H9 (cell line): ENCODE results near the gene SYNRG. TPM values are rescaled to one million over a fixed set of nuclear protein-coding genes. Genes with fewer than 3 reads are reported as not detected.

Experiments
- DNase-seq: peaks from one replicate; pipeline ENCODE4 v3.0.0-alpha.2; 2017
- H2AFZ ChIP-seq: one replicate; pipeline ENCODE4 v1.6.1; 2013; ENCODE audit warnings: mild to moderate bottlenecking, low read length, control low read depth, moderate library complexity
- H2AK5ac ChIP-seq: 2 replicates; pipeline ENCODE4 v1.6.1; 2013; ENCODE audit warnings: low read length, control low read depth, mixed read lengths; ENCODE audit not compliant: insufficient read length
- H2BK120ac ChIP-seq: one replicate; pipeline ENCODE4 v1.6.1; 2013; ENCODE audit warnings: low read depth, mild to moderate bottlenecking, low read length, control low read depth, inconsistent platforms; ENCODE audit not compliant: poor library complexity, severe bottlenecking
- H2BK12ac ChIP-seq: 2 replicates; pipeline ENCODE4 v1.6.1; 2013; ENCODE audit warnings: low read length, control low read depth, mixed read lengths, low read depth; ENCODE audit not compliant: insufficient read length
- H2BK15ac ChIP-seq: 2 replicates; pipeline ENCODE4 v1.6.1; 2013; ENCODE audit warnings: low read depth, low read length, control low read depth
- H2BK20ac ChIP-seq: one replicate; pipeline ENCODE4 v1.6.1; 2013; ENCODE audit warnings: low read depth, mild to moderate bottlenecking, low read length, control low read depth, inconsistent platforms; ENCODE audit not compliant: poor library complexity, severe bottlenecking
- H2BK5ac ChIP-seq: 2 replicates; pipeline ENCODE4 v1.6.1; 2013; ENCODE audit warnings: low read length, control low read depth, mixed read lengths; ENCODE audit not compliant: insufficient read length
- H3K14ac ChIP-seq: 2 replicates; pipeline ENCODE4 v1.6.1; 2013; ENCODE audit warnings: low read length, control low read depth; ENCODE audit not compliant: insufficient read depth
- H3K18ac ChIP-seq: 2 replicates; pipeline ENCODE4 v1.6.1; 2013; ENCODE audit warnings: low read depth, mild to moderate bottlenecking, mixed read lengths, low read length, control low read depth; ENCODE audit not compliant: insufficient read length
- H3K23ac ChIP-seq: 2 replicates; pipeline ENCODE4 v1.6.1; 2013; ENCODE audit warnings: low read length, control low read depth, mixed read lengths, low read depth; ENCODE audit not compliant: insufficient read length
- H3K23me2 ChIP-seq: 2 replicates; pipeline ENCODE4 v1.6.1; 2013; ENCODE audit warnings: low read depth, mild to moderate bottlenecking, mixed read lengths, low read length, control low read depth; ENCODE audit not compliant: insufficient read length, poor library complexity, severe bottlenecking
- H3K27ac ChIP-seq: 2 replicates; pipeline ENCODE4 v1.5.1; 2013; ENCODE audit warnings: low read length, control low read depth, mixed read lengths, low read depth; ENCODE audit not compliant: insufficient read length
- H3K27me3 ChIP-seq: 2 replicates; pipeline ENCODE4 v1.6.1; 2013; ENCODE audit warnings: low read length, control low read depth, inconsistent platforms; ENCODE audit not compliant: insufficient read depth
- H3K4ac ChIP-seq: 2 replicates; pipeline ENCODE4 v1.6.1; 2013; ENCODE audit warnings: low read depth, mild to moderate bottlenecking, control low read depth, inconsistent platforms, low read length, moderate library complexity
- H3K4me1 ChIP-seq: 2 replicates; pipeline ENCODE4 v1.6.1; 2013; ENCODE audit warnings: low read length, control low read depth, inconsistent platforms; ENCODE audit not compliant: insufficient read depth
- H3K4me2 ChIP-seq: 2 replicates; pipeline ENCODE4 v1.6.1; 2013; ENCODE audit warnings: low read length, control low read depth, mixed read lengths; ENCODE audit not compliant: insufficient read length, insufficient read depth
- H3K56ac ChIP-seq: 2 replicates; pipeline ENCODE4 v1.6.1; 2013; ENCODE audit warnings: low read depth, mild to moderate bottlenecking, mixed read lengths, low read length, control low read depth; ENCODE audit not compliant: insufficient read length
- H3K79me1 ChIP-seq: 2 replicates; pipeline ENCODE4 v1.6.1; 2013; ENCODE audit warnings: low read depth, mild to moderate bottlenecking, moderate library complexity, low read length, control low read depth, inconsistent platforms; ENCODE audit not compliant: insufficient read depth, poor library complexity, severe bottlenecking
- H3K79me2 ChIP-seq: 2 replicates; pipeline ENCODE4 v1.6.1; 2013; ENCODE audit warnings: low read length, control low read depth, inconsistent platforms; ENCODE audit not compliant: insufficient read depth
- H3K9ac ChIP-seq: 2 replicates; pipeline ENCODE4 v1.6.1; 2013; ENCODE audit warnings: low read length, control low read depth, mixed read lengths; ENCODE audit not compliant: insufficient read length; ENCODE audit errors: extremely low read depth
- H3K9me3 ChIP-seq: one replicate; pipeline ENCODE4 v1.6.1; 2013; ENCODE audit warnings: low read depth, low read length, inconsistent platforms; ENCODE audit not compliant: control insufficient read depth
- H3T11ph ChIP-seq: one replicate; pipeline ENCODE4 v1.6.1; 2013; ENCODE audit warnings: mild to moderate bottlenecking, low read length, control low read depth, inconsistent platforms
- H4K20me1 ChIP-seq: one replicate; pipeline ENCODE4 v1.6.1; 2013; ENCODE audit not compliant: control insufficient read depth, insufficient read length, insufficient read depth
- H4K5ac ChIP-seq: 2 replicates; pipeline ENCODE4 v1.6.1; 2013; ENCODE audit warnings: low read depth, mild to moderate bottlenecking, mixed read lengths, low read length, control low read depth; ENCODE audit not compliant: insufficient read length
- H4K8ac ChIP-seq: replicated peaks from 2 replicates; pipeline ENCODE4 v1.6.1; 2013; ENCODE audit warnings: low read length, control low read depth, mixed read lengths, low read depth; ENCODE audit not compliant: insufficient read length
- H4K91ac ChIP-seq: 2 replicates; pipeline ENCODE4 v1.6.1; 2013; ENCODE audit warnings: low read depth, mild to moderate bottlenecking, moderate library complexity, mixed read lengths, low read length, control low read depth; ENCODE audit not compliant: insufficient read length
- H3K27ac Mint-ChIP-seq, 3 experiments: 2 replicates in 2 of 3; 3 replicates in 1 of 3; pipeline ENCODE4 v1.8.0; 2020 to 2021; ENCODE audit warnings: mixed read lengths in 3 of 3, mild to moderate bottlenecking in 1 of 3, moderate library complexity in 1 of 3
- H3K27me3 Mint-ChIP-seq: 2 replicates; pipeline ENCODE4 v1.8.0; 2021; ENCODE audit warnings: low read depth, mild to moderate bottlenecking, moderate library complexity, mixed read lengths
- H3K36me3 Mint-ChIP-seq, 3 experiments: 2 replicates in 2 of 3; 3 replicates in 1 of 3; pipeline ENCODE4 v1.8.0; 2020 to 2021; ENCODE audit warnings: low read depth in 3 of 3, mixed read lengths in 3 of 3; ENCODE audit not compliant: insufficient read depth in 1 of 3
- H3K4me1 Mint-ChIP-seq, 2 experiments: 2 replicates each; pipeline ENCODE4 v1.8.0; 2020; ENCODE audit warnings: mixed read lengths in 2 of 2
- H3K4me3 Mint-ChIP-seq, 2 experiments: 2 replicates in 1 of 2; 3 replicates in 1 of 2; pipeline ENCODE4 v1.8.0; 2020 to 2021; ENCODE audit warnings: mild to moderate bottlenecking in 2 of 2, mixed read lengths in 2 of 2, moderate library complexity in 1 of 2
- H3K9me3 Mint-ChIP-seq, 2 experiments: 2 replicates in 1 of 2; 3 replicates in 1 of 2; pipeline ENCODE4 v1.8.0; 2020; ENCODE audit warnings: mild to moderate bottlenecking in 2 of 2, mixed read lengths in 2 of 2, moderate library complexity in 1 of 2
- CTCF ChIP-seq: fragments of 200-600 bp; sonication (generic); conservative IDR thresholded peaks from 3 replicates; pipeline ENCODE4 v1.8.0; 2021; ENCODE audit warnings: antibody characterized with exemption, mild to moderate bottlenecking
- WGBS: extraction: QIAGEN DNeasy Blood & Tissue Kit; methylation state at CpG from one replicate; pipeline ENCODE4 v1.1.7; 2013; ENCODE audit warnings: missing lambda C conversion rate, low lambda C conversion rate, mixed read lengths; ENCODE audit not compliant: insufficient read length; ENCODE audit errors: extremely low coverage; 5-methylcytosine and 5-hydroxymethylcytosine counted together
- total RNA-seq: library from RNA; stranded (reverse); gene quantifications from 2 replicates; pipeline ENCODE4 v1.2.1, GENCODE V29; 2021

SYNRG gene
- total RNA-seq, 1 experiment from 2014 or later, result 30.5 TPM

DNA sequence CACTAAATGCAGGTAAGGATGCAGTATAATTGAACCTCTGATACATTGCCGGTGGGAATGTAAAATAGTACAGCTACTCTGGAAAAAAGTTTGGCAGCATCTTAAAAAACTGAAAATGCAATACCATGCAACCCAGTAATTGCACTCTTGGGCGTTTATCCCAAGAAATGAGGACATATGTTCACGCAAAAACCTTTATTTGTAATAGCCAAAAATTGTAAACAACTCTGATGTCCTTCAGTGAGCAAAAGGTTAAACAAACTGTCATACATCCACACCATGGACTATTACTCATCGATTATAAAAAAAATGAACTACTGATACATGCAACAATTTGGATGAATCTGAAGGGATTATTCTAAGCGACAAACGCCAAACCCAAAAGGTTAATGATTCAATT lies 16.9 kb downstream of the SYNRG start:
- no peak overlapping the region for H3K23ac ChIP-seq
- no peak overlapping the region for H2BK12ac ChIP-seq
- no peaks in the 10 kb centered on the region for H3K9me3 ChIP-seq
- no CpG with 5 or more reads among the region's 6 CpGs for WGBS
- no peak overlapping the region for H3K27ac ChIP-seq
- Mint-ChIP-seq H3K27me3 (no peaks in the 10 kb centered on the region), H3K9me3 (no peaks in the 10 kb centered on the region), H3K4me3 (no peak overlapping the region), H3K27ac (no peak overlapping the region; a peak in 1 of 7 replicates), H3K4me1 (no peaks in the 10 kb centered on the region), H3K36me3 (peaks cover 3 to 44% (median 34%) of the 10 kb centered on the region in 3 experiments; a peak in 6 of 7 replicates)
- H2AFZ ChIP-seq, result no peak overlapping the region
- no peaks in the 10 kb centered on the region for H3K4me1 ChIP-seq
- H3K79me1 ChIP-seq, result no peaks in the 10 kb centered on the region
- H3K18ac ChIP-seq, result no peak overlapping the region
- no peak overlapping the region for H3T11ph ChIP-seq
- no peaks in the 10 kb centered on the region for H4K20me1 ChIP-seq
- H3K4me2 ChIP-seq, result no peak overlapping the region
- no peak for TF ChIP-seq CTCF
- no peak overlapping the region for H4K8ac ChIP-seq
- no peak overlapping the region for H3K4ac ChIP-seq
- H2BK120ac ChIP-seq, result no peak overlapping the region
- H3K27me3 ChIP-seq, result no peaks in the 10 kb centered on the region
- H3K9ac ChIP-seq, result no peak overlapping the region
- no peak overlapping the region for H2AK5ac ChIP-seq
- no peaks in the 10 kb centered on the region for H3K23me2 ChIP-seq
- H2BK5ac ChIP-seq, result no peak overlapping the region
- H4K91ac ChIP-seq, result no peak overlapping the region
- H3K14ac ChIP-seq, result no peak overlapping the region
- no peak for DNase-seq
- H2BK20ac ChIP-seq, result no peak overlapping the region
- no peak overlapping the region for H4K5ac ChIP-seq
- no peaks in the 10 kb centered on the region; the same call in 1 of the 2 replicates for H3K79me2 ChIP-seq
- H2BK15ac ChIP-seq, result no peak overlapping the region
- H3K56ac ChIP-seq, result no peak overlapping the region
